Measurements from ENCODE around the gene ATXN1. TPM values are rescaled to one million over a fixed set of nuclear protein-coding genes. Genes with fewer than 3 reads are reported as not detected.

Gene ATXN1
- total RNA-seq, 3 donors from 2014 or later: 30.4 to 87.3 (median 50.1) TPM

DNA sequence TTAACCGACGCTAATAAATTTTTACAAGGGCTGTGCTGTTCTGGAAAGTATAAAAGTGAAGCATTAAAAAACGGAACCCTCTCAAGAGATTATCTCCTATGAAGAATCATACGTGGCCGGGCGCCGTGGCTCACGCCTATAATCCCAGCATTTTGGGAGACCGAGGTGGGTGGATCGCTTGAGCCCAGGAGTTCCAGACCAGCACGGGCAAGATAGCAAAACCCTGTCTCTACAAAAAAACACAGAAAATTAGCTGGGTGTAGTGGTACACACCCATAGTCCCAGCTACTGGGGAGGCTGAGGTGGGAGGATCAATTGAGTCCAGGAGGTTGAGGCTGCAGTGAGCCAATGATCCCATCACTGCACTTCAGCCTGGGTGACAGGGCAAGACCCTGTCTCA, 439.4 kb downstream of the ATXN1 start:
- H3K4me3 ChIP-seq: no peak overlapping the region
- no peak for ATAC-seq
- no peak for DNase-seq
- intact Hi-C loops (cut with DNase I, micrococcal nuclease): no loop called here
- peaks cover 11% of the 10 kb centered on the region for H3K4me1 ChIP-seq (ENCODE audit: low read depth)
- no peaks in the 10 kb centered on the region for H3K9me3 ChIP-seq
- H3K36me3 ChIP-seq (ENCODE audit: low read depth): no peaks in the 10 kb centered on the region
- TF ChIP-seq, protein P1, sequence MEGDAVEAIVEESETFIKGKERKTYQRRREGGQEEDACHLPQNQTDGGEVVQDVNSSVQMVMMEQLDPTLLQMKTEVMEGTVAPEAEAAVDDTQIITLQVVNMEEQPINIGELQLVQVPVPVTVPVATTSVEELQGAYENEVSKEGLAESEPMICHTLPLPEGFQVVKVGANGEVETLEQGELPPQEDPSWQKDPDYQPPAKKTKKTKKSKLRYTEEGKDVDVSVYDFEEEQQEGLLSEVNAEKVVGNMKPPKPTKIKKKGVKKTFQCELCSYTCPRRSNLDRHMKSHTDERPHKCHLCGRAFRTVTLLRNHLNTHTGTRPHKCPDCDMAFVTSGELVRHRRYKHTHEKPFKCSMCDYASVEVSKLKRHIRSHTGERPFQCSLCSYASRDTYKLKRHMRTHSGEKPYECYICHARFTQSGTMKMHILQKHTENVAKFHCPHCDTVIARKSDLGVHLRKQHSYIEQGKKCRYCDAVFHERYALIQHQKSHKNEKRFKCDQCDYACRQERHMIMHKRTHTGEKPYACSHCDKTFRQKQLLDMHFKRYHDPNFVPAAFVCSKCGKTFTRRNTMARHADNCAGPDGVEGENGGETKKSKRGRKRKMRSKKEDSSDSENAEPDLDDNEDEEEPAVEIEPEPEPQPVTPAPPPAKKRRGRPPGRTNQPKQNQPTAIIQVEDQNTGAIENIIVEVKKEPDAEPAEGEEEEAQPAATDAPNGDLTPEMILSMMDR (IDR thresholded peaks at IDR 0.05): no peak

- ATAC-seq (no peak), DNase-seq (no peak)
- Histone ChIP-seq H3K36me3 (ENCODE audit: low read depth) (no peaks in the 10 kb centered on the region), H3K4me3 (no peak overlapping the region), H3K9me3 (no peaks in the 10 kb centered on the region), H3K4me1 (ENCODE audit: low read depth) (peaks cover 11% of the 10 kb centered on the region)
- intact Hi-C loops (cut with DNase I, micrococcal nuclease): no loop called here
- TF ChIP-seq, protein P1 (IDR thresholded peaks at IDR 0.05): no peak
Observed at GRCh38 chr6:16321341-16321710, 439.9 kb downstream of the ATXN1 start.

- no peaks in the 10 kb centered on the region for H3K9me3 ChIP-seq
- peaks cover 11% of the 10 kb centered on the region for H3K4me1 ChIP-seq (ENCODE audit: low read depth)
- no peak overlapping the region for H3K4me3 ChIP-seq
- TF ChIP-seq, protein P1 (IDR thresholded peaks at IDR 0.05): no peak
- no peak for ATAC-seq
- no peak for DNase-seq
- H3K36me3 ChIP-seq (ENCODE audit: low read depth): no peaks in the 10 kb centered on the region
- intact Hi-C loops (cut with DNase I, micrococcal nuclease): no loop called here
Observed at GRCh38 chr6:16320533-16321340, 440.5 kb downstream of the ATXN1 start.

GRCh38 chr6:16319813-16320532, 441.3 kb downstream of the ATXN1 start:
- no peaks in the 10 kb centered on the region for H3K9me3 ChIP-seq
- TF ChIP-seq, protein P1 (IDR thresholded peaks at IDR 0.05): no peak
- H3K4me1 ChIP-seq (ENCODE audit: low read depth): peaks cover 11% of the 10 kb centered on the region
- intact Hi-C loops (cut with DNase I, micrococcal nuclease): no loop called here
- DNase-seq (peak in 2 of 3 donors; percentile 38 to 47), ATAC-seq (peak; percentile 69)
- no peak overlapping the region for H3K4me3 ChIP-seq
- no peaks in the 10 kb centered on the region for H3K36me3 ChIP-seq (ENCODE audit: low read depth)

DNA sequence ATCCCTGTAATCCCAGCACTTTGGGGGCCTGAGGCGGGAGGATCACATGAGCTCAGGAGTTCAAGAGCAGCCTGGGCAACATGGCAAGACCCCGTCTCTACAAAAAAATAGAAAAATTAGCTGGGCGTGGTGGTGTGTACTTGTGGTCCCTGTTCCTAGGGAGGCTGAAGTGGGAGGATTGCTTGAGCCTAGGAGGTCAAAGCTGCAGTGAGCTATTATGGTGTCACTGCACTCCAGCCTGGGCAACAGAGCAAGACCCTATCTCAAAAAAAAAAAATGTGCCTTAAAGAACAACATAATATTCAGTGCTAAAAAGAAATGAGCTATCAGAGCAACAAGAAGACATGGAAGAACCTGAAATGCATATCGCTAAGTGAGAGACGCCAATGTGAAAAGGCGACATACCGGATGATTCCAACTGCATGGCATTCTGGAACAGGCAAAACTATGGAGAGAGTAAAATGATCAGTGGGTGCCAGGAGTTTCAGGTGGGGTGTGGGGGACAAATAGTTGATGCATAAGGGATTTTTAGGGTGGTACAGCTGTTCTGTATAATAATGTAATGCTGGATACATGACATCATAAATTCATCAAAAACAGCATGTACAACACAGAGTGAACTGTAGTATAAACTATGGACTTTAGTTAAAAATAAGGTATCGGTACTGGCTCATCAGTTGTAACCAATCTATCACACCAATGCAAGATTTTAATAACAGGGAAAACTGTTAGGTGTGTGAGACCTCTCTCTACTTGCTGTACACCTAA, 442.1 kb downstream of the ATXN1 start:
- no peaks in the 10 kb centered on the region for H3K9me3 ChIP-seq
- H3K4me3 ChIP-seq: no peak overlapping the region
- intact Hi-C loops (cut with DNase I, micrococcal nuclease): no loop called here
- H3K36me3 ChIP-seq (ENCODE audit: low read depth): no peaks in the 10 kb centered on the region
- DNase-seq (no peak), ATAC-seq (no peak)
- TF ChIP-seq, protein P1 (IDR thresholded peaks at IDR 0.05): no peak
- peaks cover 11% of the 10 kb centered on the region for H3K4me1 ChIP-seq (ENCODE audit: low read depth)

Measured in mucosa of descending colon (tissue), 3 donors.